Peyer's patch (tissue), 4 donors: Measurements from ENCODE around the gene SERPINA6.

Source experiments
- CTCF ChIP-seq, 6 experiments: fragments of 450-650 bp in 4 of 6; fragments of 200-600 bp in 2 of 6; sonication (generic) in 1 of 6; IDR thresholded peaks; one replicate each; pipeline ENCODE4 v1.5.1; 2017 to 2019; ENCODE audit warnings: antibody characterized with exemption in 6 of 6, mild to moderate bottlenecking in 3 of 6, moderate library complexity in 1 of 6
- POLR2A ChIP-seq, 2 donors: fragments of 450-650 bp; IDR thresholded peaks; one replicate each; pipeline ENCODE4 v1.5.1; 2017; ENCODE audit warnings: antibody characterized with exemption in 2 of 2, mild to moderate bottlenecking in 2 of 2, moderate library complexity in 2 of 2

- no peak for TF ChIP-seq POLR2A (IDR thresholded peaks at IDR 0.05)
- no peak for TF ChIP-seq CTCF (IDR thresholded peaks at IDR 0.05)
Measured at GRCh38 chr14:94312481-94313246, 10.5 kb downstream of the SERPINA6 start.
